Tibial nerve (tissue), 3 donors: ENCODE data around the gene TSPAN17.

Source experiments
- CTCF ChIP-seq, 5 experiments: fragments of 200-600 bp in 3 of 5; fragments of 450-650 bp in 2 of 5; sonication (generic) in 3 of 5; IDR thresholded peaks; one replicate each; pipeline ENCODE4 v1.5.1; 2016 to 2019; ENCODE audit warnings: antibody characterized with exemption in 5 of 5, mild to moderate bottlenecking in 3 of 5, moderate library complexity in 2 of 5
- POLR2A ChIP-seq, 2 donors: fragments of 450-650 bp; IDR thresholded peaks; one replicate each; pipeline ENCODE4 v1.6.1; 2017; ENCODE audit warnings: antibody characterized with exemption in 2 of 2, mild to moderate bottlenecking in 2 of 2, moderate library complexity in 2 of 2

- no peak for TF ChIP-seq CTCF (IDR thresholded peaks at IDR 0.05)
- no peak for TF ChIP-seq POLR2A (IDR thresholded peaks at IDR 0.05)
Observed at GRCh38 chr5:176630681-176631222, 16.5 kb upstream of the TSPAN17 start.
